HCT116 (cell line): ENCODE results near the gene ABCB8. TPM values are rescaled to one million over a fixed set of nuclear protein-coding genes. Genes with fewer than 3 reads are reported as not detected.

Experiments
- ATAC-seq: fragments of 200-7000 bp; cut with Tn5 transposase; 2 replicates; pipeline ENCODE4 v1.9.1; 2020; ENCODE audit warnings: mild to moderate bottlenecking, moderate library complexity
- BruUV-seq: library from RNA; stranded (reverse); fragments of 400-500 nt; replicated peaks from 2 replicates; lab custom pipeline; 2021; lab: Mats Ljungman, UMichigan
- CTCF ChIA-PET: fragments of 300-600 bp; sonication (Branson Sonifier 250); formaldehyde crosslinking; loops from one replicate; lab custom pipeline; 2021; ENCODE audit warnings: antibody characterized with exemption; lab: Charles Lee
- POLR2A ChIA-PET: fragments of 300-600, 350-600 bp; sonication (Branson Sonifier 250); formaldehyde crosslinking; loops from one replicate; lab custom pipeline; 2021; ENCODE audit warnings: antibody characterized with exemption; lab: Charles Lee
- RAD21 ChIA-PET, 2 experiments: fragments of 300-600 bp; sonication (Branson Sonifier 250); formaldehyde crosslinking; loops; one replicate each; lab custom pipeline; 2023; ENCODE audit warnings: low total read pairs in 2 of 2; ENCODE audit not compliant: uncharacterized antibody in 2 of 2, unreplicated experiment in 2 of 2, low non-redundant PET in 1 of 2; lab: Charles Lee
- DNase-seq: peaks from one replicate; pipeline ENCODE4 v3.0.0-alpha.2; 2010; ENCODE audit warnings: low read depth, low spot score
- H2AFZ ChIP-seq: fragments of 200-600 bp; shearing (Covaris generic), sonication (generic); 2 replicates; pipeline ENCODE4 v1.6.1; 2017; ENCODE audit warnings: low read depth, mixed run types, mixed read lengths, antibody characterized with exemption, low read length; ENCODE audit not compliant: poor library complexity, severe bottlenecking
- H3K27ac ChIP-seq: 2 replicates; pipeline ENCODE4 v1.5.1; 2012; ENCODE audit warnings: low read depth, low read length
- H3K27me3 ChIP-seq: fragments of 200-600 bp; sonication (generic); 2 replicates; pipeline ENCODE4 v1.6.1; 2016; ENCODE audit warnings: mixed run types, low read length, mixed read lengths; ENCODE audit not compliant: insufficient read depth
- H3K36me3 ChIP-seq, 2 experiments: fragments of 200-500 bp in 1 of 2; fragments of 200-600 bp in 1 of 2; sonication (Bioruptor generic) in 1 of 2; sonication (generic) in 1 of 2; 2 replicates each; pipeline versions ENCODE4 v1.5.1 to v1.6.1; 2014 to 2016; ENCODE audit warnings: low read length in 2 of 2, inconsistent platforms in 1 of 2, mixed read lengths in 1 of 2, mixed run types in 1 of 2; ENCODE audit not compliant: insufficient read depth in 2 of 2, control insufficient read depth in 1 of 2
- H3K4me1 ChIP-seq, 2 experiments: fragments of 200-600 bp in 1 of 2; sonication (generic) in 1 of 2; 2 replicates each; pipeline versions ENCODE4 v1.5.1 to v1.6.1; 2012 to 2017; ENCODE audit warnings: low read length in 2 of 2, inconsistent platforms in 1 of 2, mild to moderate bottlenecking in 1 of 2, mixed read lengths in 1 of 2, mixed run types in 1 of 2, moderate library complexity in 1 of 2; ENCODE audit not compliant: insufficient read depth in 2 of 2, control insufficient read depth in 1 of 2
- H3K4me2 ChIP-seq: fragments of 200-600 bp; sonication (generic); 2 replicates; pipeline ENCODE4 v1.6.1; 2017; ENCODE audit warnings: mixed run types, low read length, mixed read lengths
- H3K4me3 ChIP-seq, 2 experiments: fragments of 200-600 bp in 1 of 2; sonication (generic) in 1 of 2; replicated peaks in 1 of 2; 2 replicates each; pipeline ENCODE4 v1.5.1; 2011 to 2016; ENCODE audit warnings: low read length in 2 of 2, control low read depth in 1 of 2, low read depth in 1 of 2, mild to moderate bottlenecking in 1 of 2, mixed read lengths in 1 of 2, mixed run types in 1 of 2
- H3K79me2 ChIP-seq: fragments of 200-600 bp; sonication (generic); 2 replicates; pipeline ENCODE4 v1.6.1; 2017; ENCODE audit warnings: mild to moderate bottlenecking, mixed run types, low read length, moderate library complexity, mixed read lengths; ENCODE audit not compliant: insufficient read depth
- H3K9ac ChIP-seq: fragments of 200-600 bp; sonication (generic); 2 replicates; pipeline ENCODE4 v1.6.1; 2016; ENCODE audit warnings: low read length, mixed read lengths
- H3K9me2 ChIP-seq: fragments of 200-600 bp; sonication (generic), shearing (Covaris generic); 2 replicates; pipeline ENCODE4 v1.6.1; 2017; ENCODE audit warnings: mixed run types, mild to moderate bottlenecking, moderate library complexity; ENCODE audit not compliant: insufficient read depth
- H3K9me3 ChIP-seq, 2 experiments: fragments of 200-500 bp in 1 of 2; fragments of 200-600 bp in 1 of 2; sonication (Bioruptor generic) in 1 of 2; sonication (generic) in 1 of 2; 2 replicates each; pipeline ENCODE4 v1.6.1; 2014 to 2017; ENCODE audit warnings: low read length in 2 of 2, mixed read lengths in 2 of 2, inconsistent platforms in 1 of 2, low read depth in 1 of 2, mild to moderate bottlenecking in 1 of 2, mixed run types in 1 of 2, moderate library complexity in 1 of 2; ENCODE audit not compliant: control insufficient read depth in 1 of 2, insufficient read depth in 1 of 2
- H4K20me1 ChIP-seq: fragments of 200-600 bp; sonication (generic), shearing (Covaris generic); 2 replicates; pipeline ENCODE4 v1.6.1; 2017; ENCODE audit warnings: mixed run types, mild to moderate bottlenecking, moderate library complexity; ENCODE audit not compliant: insufficient read depth
- CTCF ChIP-seq, 3 experiments: fragments of 200-600 bp in 1 of 3; sonication (generic) in 1 of 3; IDR thresholded peaks in 2 of 3; conservative IDR thresholded peaks in 1 of 3; 2 replicates each; pipeline ENCODE4 v1.5.1; 2012 to 2017; ENCODE audit warnings: low read depth in 2 of 3, low read length in 2 of 3, antibody characterized with exemption in 1 of 3, borderline replicate concordance in 1 of 3, control low read depth in 1 of 3, mild to moderate bottlenecking in 1 of 3, mixed read lengths in 1 of 3, mixed run types in 1 of 3, moderate library complexity in 1 of 3; ENCODE audit not compliant: insufficient read depth in 1 of 3
- FOSL1 ChIP-seq: IDR thresholded peaks from 2 replicates; pipeline ENCODE4 v1.6.1; 2012; ENCODE audit warnings: low read depth
- JUND ChIP-seq: IDR thresholded peaks from 2 replicates; pipeline ENCODE4 v1.6.1; 2012
- POLR2A ChIP-seq: IDR thresholded peaks from 2 replicates; pipeline ENCODE4 v1.7.0; 2011; ENCODE audit warnings: borderline replicate concordance; ENCODE audit not compliant: insufficient read depth, insufficient read length; ENCODE audit errors: extremely low read depth
- RAD21 ChIP-seq: IDR thresholded peaks from 2 replicates; pipeline ENCODE4 v1.6.1; 2012; ENCODE audit warnings: low read depth, mild to moderate bottlenecking
- REST ChIP-seq: IDR thresholded peaks from 2 replicates; pipeline ENCODE4 v1.6.1; 2012; ENCODE audit warnings: low read depth
- TCF7L2 ChIP-seq: IDR thresholded peaks from 2 replicates; pipeline ENCODE4 v1.7.0; 2011; ENCODE audit warnings: borderline replicate concordance, inconsistent platforms; ENCODE audit not compliant: insufficient read depth, insufficient read length; ENCODE audit errors: extremely low read depth
- ZBTB33 ChIP-seq: IDR thresholded peaks from 2 replicates; pipeline ENCODE4 v1.6.1; 2011; ENCODE audit warnings: mild to moderate bottlenecking, low read length, moderate library complexity; ENCODE audit not compliant: insufficient replicate concordance; ENCODE audit errors: extremely low read depth
- ZFX ChIP-seq: fragments of 450-650 bp; IDR thresholded peaks from 2 replicates; pipeline ENCODE4 v1.6.1; 2017
- intact Hi-C: fragments of 100-400 bp; cut with micrococcal nuclease; formaldehyde crosslinking; loops from 2 replicates; pipeline ENCODE4 v1.10.0; 2022
- total RNA-seq: library from RNA; stranded (reverse); gene quantifications from one replicate; pipeline ENCODE4 v1.2.1, GENCODE V29; 2021; ENCODE audit not compliant: unreplicated experiment

Gene ABCB8
- total RNA-seq, 1 experiment from 2014 or later = 55.2 TPM

GRCh38 chr7:151086802-151087244 lies 58.6 kb downstream of the ABCB8 start:
- BruUV-seq = no TSS peak
- Histone ChIP-seq H3K27me3 (no peaks in the 10 kb centered on the region), H3K9me3 (no peaks in the 10 kb centered on the region), H3K9me2 (no peaks in the 10 kb centered on the region), H2AFZ (no peak overlapping the region), H3K4me2 (peak overlapping the region; percentile 93), H3K4me1 (peaks cover 23 to 43% of the 10 kb centered on the region in 2 experiments), H3K79me2 (peaks cover 65% of the 10 kb centered on the region), H3K4me3 (peak overlapping the region; percentile 90 to 98), H4K20me1 (no peaks in the 10 kb centered on the region; the same call in 1 of the 2 replicates), H3K36me3 (peaks cover 0 to 12% of the 10 kb centered on the region in 2 experiments; a peak in 1 of 4 replicates), H3K9ac (peak overlapping the region; percentile 94), H3K27ac (peak overlapping the region; percentile 90)
- ATAC-seq = no peak
- POLR2A ChIA-PET = no interaction called here
- DNase-seq = no peak
- TF ChIP-seq ZFX (no peak), JUND (no peak), POLR2A (no peak), RAD21 (no peak), REST (no peak), FOSL1 (no peak), ZBTB33 (no peak), TCF7L2 (no peak), CTCF (IDR thresholded peaks at IDR 0.05 in 2 of 3, conservative IDR thresholded peaks at IDR 0.05 in 1 of 3; ENCODE audit: borderline replicate concordance in 1 of 3, insufficient read depth in 1 of 3, low read depth in 2 of 3, low read length in 2 of 3) (no peak)
- TF ChIP-seq, all 23 proteins: peak for 0
- ChIA-PET RAD21 (interaction anchor here in 1 of 2 experiments (0.6 kb wide), 1 partner anchor 81 kb away, joined by 5 read pairs; no protein-coding TSS in a partner anchor), CTCF (no interaction called here)
- intact Hi-C loops = no loop called here
